Measurements from ENCODE around the gene SLC25A25. TPM values are rescaled to one million over a fixed set of nuclear protein-coding genes. Genes with fewer than 3 reads are reported as not detected.

The SLC25A25 gene
- total and polyA plus RNA-seq, 9 of the 15 experiments (the other 6 are each of a cell fraction or from before 2014, with no cell fraction given): 0.07 to 35.9 (median 23.2) TPM

- CTCF ChIA-PET (ENCODE audit: low intra/inter-chr PET ratio): no interaction called here
- BruUV-seq (replicated peaks): no TSS peak
Observed at GRCh38 chr9:128059365-128059983, 8.6 kb upstream of the SLC25A25 start.

More at GRCh38 chr9:128059365-128059983, 8.6 kb upstream of the SLC25A25 start:
- peaks cover 29% of the 10 kb centered on the region; the same call in 2 of the 3 replicates for H3K36me3 ChIP-seq (ENCODE audit: control insufficient read depth, insufficient read depth, low read length)
- intact Hi-C loops (cut with micrococcal nuclease) (no loop called here), in situ Hi-C loops (cut with MboI) (no loop called here)
- peaks cover 9 to 20% of the 10 kb centered on the region in 2 experiments; a peak in 4 of 5 replicates for H3K4me1 ChIP-seq (replicated peaks in 1 of 2; ENCODE audit: control insufficient read depth in 2 of 2, insufficient read depth in 2 of 2, low read length in 2 of 2)
- H3K4me2 ChIP-seq (ENCODE audit: insufficient read depth, low read length): no peak overlapping the region
- H3K27me3 ChIP-seq (ENCODE audit: control insufficient read depth in 2 of 2, insufficient read depth in 2 of 2, low read length in 2 of 2): no peaks in the 10 kb centered on the region
- H3K9me3 ChIP-seq (replicated peaks; ENCODE audit: control insufficient read depth, insufficient read depth, low read depth, low read length): no peaks in the 10 kb centered on the region
- TF ChIP-seq ZBTB11 (CRISPR knock-in tag; IDR thresholded peaks at IDR 0.05): no peak
- peak; percentile 19 for TF ChIP-seq RBM25 (IDR thresholded peaks at IDR 0.05; ENCODE audit: low read depth, low read length, severe bottlenecking)
- H3K9ac ChIP-seq (ENCODE audit: insufficient read depth in 1 of 2, low read depth in 2 of 2, low read length in 2 of 2): no peak overlapping the region
- peak overlapping the region; percentile 59 for H2AFZ ChIP-seq (ENCODE audit: low read depth, low read length)
- no peaks in the 10 kb centered on the region for H4K20me1 ChIP-seq (replicated peaks; ENCODE audit: control insufficient read depth, insufficient read depth, low read length)
- H3K79me2 ChIP-seq (ENCODE audit: control insufficient read depth, insufficient read depth, low read length): peaks cover 11% of the 10 kb centered on the region
- FAIRE-seq (no peak), DNase-seq (ENCODE audit: extremely low read depth in 1 of 4, low spot score in 3 of 4) (no peak), ATAC-seq (no peak)
- H3K27ac ChIP-seq (ENCODE audit: extremely low read depth, low read depth, low read length): peak overlapping the region; percentile 31; the same call in 1 of the 3 replicates
- H3K4me3 ChIP-seq: no peak overlapping the region
- H3K9me1 ChIP-seq (ENCODE audit: control insufficient read depth, insufficient read depth, low read length): no peaks in the 10 kb centered on the region
- POLR2A ChIA-PET: interaction anchor here (0.7 to 3.0 kb wide), 5 partner anchors 7 to 600 kb away, joined by 3 to 11 read pairs (median 3); partner anchors contain the start of gene NAIF1
- 87% methylated on average over 6 of the region's 6 CpGs for WGBS (ENCODE audit: insufficient coverage, low coverage, missing lambda C conversion rate)
